Motor neuron (in vitro differentiated cells): ENCODE measurements around the gene MINDY4. TPM values are rescaled to one million over a fixed set of nuclear protein-coding genes. Genes with fewer than 3 reads are reported as not detected.
A peak's percentile ranks its signal among the peaks of the same experiment; 100 is the strongest.

ENCODE experiments used
- ATAC-seq, 8 experiments: fragments of 200-7000 bp; cut with Tn5 transposase; replicated peaks in 6 of 8; 2 replicates each; pipeline ENCODE4 v1.8.0; 2021; ENCODE audit warnings: mild to moderate bottlenecking in 8 of 8, moderate library complexity in 8 of 8
- H3K27ac ChIP-seq, 2 donors: fragments of 250-450 bp; sonication (Bioruptor Pico); 2 replicates each; pipeline ENCODE4 v1.9.0; 2021; ENCODE audit warnings: antibody characterized with exemption in 2 of 2, mild to moderate bottlenecking in 2 of 2, moderate library complexity in 1 of 2
- H3K4me1 ChIP-seq, 2 donors: fragments of 250-450 bp; sonication (Bioruptor Pico); replicated peaks in 1 of 2; 2 replicates each; pipeline ENCODE4 v1.6.1; 2021; ENCODE audit warnings: antibody characterized with exemption in 2 of 2, mild to moderate bottlenecking in 2 of 2, moderate library complexity in 1 of 2
- H3K4me3 ChIP-seq, 5 donors: fragments of 250-450 bp; sonication (Bioruptor Pico); 2 replicates each; pipeline ENCODE4 v1.9.0; 2021; ENCODE audit warnings: antibody characterized with exemption in 5 of 5, mild to moderate bottlenecking in 5 of 5, moderate library complexity in 4 of 5
- whole genome bisulfite sequencing, 10 experiments: fragments of 450-650 bp; shearing (Covaris generic); methylation state at CpG; one replicate each; pipeline ENCODE4 v1.0.0; 2022; 5-methylcytosine and 5-hydroxymethylcytosine counted together
- in situ Hi-C, 9 experiments: fragments of 400-800 bp; cut with MboI; loops; one replicate each; pipeline ENCODE4 v1.15.0; 2021; ENCODE audit warnings: low sequenced_read_pairs in 9 of 9, low pct_unique_long_range_greater_than_20kb in 2 of 9; ENCODE audit not compliant: unreplicated experiment in 9 of 9
- total RNA-seq, 8 experiments: library from RNA; unstranded; fragments of 300-600 nt; gene quantifications; 2 replicates each; pipeline versions ENCODE4 v1.2.3 to v1.2.4, GENCODE V29; 2022

Gene MINDY4
- total RNA-seq, 8 experiments from 2014 or later: 2.5 to 12.3 (median 4.6) TPM

DNA sequence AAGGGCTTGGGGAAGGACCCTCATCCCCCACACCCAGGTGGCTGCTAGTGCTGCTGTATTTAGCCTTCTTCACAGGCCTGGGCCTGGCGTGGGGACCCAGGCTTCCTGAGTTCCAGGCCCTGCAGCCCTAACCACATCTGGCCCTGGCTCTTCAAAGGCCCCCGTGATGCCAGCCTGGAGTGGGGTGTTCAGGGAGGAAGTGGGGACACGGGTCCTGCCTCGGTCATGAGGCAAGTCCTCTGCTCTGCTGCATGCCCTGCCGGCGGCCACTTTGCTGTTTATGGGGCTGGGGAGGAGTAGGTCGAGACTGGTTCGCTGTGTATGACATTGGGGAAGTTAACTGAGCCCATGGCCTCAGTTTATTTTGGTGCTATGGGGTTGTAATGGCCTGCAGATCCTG, 131.9 kb downstream of the MINDY4 start:
- Histone ChIP-seq H3K4me3 (no peak overlapping the region), H3K4me1 (no peaks in the 10 kb centered on the region), H3K27ac (no peak overlapping the region)
- in situ Hi-C loops: no loop called here
- ATAC-seq: no peak
- WGBS, 10 experiments: 83% methylated on average over 1 of the region's 8 CpGs; no CpG with 5 or more reads in 9 of the 10 experiments

DNA sequence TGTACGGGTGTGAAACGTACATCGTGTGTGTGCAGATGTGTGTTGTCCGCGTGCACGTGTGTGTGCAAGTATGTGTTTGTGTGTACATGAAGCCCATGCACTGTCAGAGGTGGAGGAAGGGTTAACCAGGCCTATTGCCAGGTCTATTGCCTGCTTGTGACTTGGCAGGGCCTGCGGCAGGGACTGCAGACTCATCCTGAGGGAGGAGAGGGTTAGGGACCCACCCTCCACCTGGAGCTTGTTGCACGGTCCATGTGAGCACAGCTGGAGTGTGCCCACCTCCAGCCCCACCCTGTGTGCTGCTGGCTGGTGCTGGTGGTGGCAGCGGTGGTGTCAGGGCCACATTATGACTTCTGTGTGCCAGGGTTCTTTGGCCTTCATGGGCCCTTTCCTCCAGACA, 133.3 kb downstream of the MINDY4 start:
- peak in 1 of 8 experiments; percentile 39 for ATAC-seq
- Histone ChIP-seq H3K4me3 (no peak overlapping the region), H3K27ac (no peak overlapping the region), H3K4me1 (no peaks in the 10 kb centered on the region)
- 50 to 96% (median 87%) methylated on average over 2 to 5 of the region's 9 CpGs; no CpG with 5 or more reads in 7 of the 10 experiments for WGBS, 10 experiments
- in situ Hi-C loops: no loop called here

DNA sequence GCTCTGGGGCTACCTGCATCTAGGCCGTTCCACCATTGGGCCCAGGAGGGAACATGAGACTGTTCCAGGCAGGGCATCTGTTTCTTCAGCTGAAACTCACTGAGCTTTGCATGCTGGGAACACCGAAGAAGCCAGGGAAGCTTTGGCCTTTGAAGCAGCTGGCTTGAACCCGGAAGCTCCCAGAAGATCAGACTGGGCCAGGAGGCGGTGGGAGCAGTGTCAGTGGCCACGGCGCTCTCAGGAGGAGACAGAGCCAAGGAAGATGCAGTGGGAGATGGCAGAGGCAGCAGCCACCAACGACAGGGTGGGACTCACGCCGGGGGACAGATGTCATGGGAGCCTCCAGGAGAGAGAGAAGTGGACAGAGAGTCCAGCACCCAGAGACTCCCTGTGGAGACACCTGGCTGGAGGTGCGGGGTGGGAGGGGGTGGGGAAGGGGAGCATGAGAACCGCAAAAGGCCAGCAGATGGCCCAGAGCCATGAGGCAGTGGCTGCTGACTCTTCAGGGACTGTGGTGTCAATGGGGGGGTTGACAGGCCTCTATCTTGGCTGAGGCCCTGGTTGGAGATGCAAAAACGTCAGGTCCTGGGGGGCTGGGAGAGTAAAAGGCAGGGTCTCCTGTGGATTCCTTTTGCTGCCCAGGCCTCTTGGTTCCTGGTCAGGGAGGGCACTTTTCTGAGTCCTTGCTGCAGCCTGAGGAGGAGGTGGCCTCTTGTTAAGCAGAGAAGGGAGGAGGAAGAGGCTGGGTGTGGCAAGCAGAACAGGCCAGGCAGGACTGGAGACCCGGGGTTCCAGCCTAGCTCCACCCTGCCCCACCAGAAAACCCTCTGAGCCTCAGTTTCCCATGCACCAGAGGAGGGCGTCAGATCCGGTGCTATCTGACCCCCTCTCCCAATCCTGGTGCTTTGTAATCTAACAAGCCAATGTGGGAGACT, 134.1 kb downstream of the MINDY4 start:
- 60 to 88% (median 78%) methylated on average over 1 to 5 of the region's 15 CpGs; no CpG with 5 or more reads in 5 of the 10 experiments for WGBS, 10 experiments
- ATAC-seq: peak in 2 of 8 experiments; percentile 50 to 59
- Histone ChIP-seq H3K4me1 (no peaks in the 10 kb centered on the region), H3K4me3 (no peak overlapping the region), H3K27ac (no peak overlapping the region)
- in situ Hi-C loops: no loop called here

DNA sequence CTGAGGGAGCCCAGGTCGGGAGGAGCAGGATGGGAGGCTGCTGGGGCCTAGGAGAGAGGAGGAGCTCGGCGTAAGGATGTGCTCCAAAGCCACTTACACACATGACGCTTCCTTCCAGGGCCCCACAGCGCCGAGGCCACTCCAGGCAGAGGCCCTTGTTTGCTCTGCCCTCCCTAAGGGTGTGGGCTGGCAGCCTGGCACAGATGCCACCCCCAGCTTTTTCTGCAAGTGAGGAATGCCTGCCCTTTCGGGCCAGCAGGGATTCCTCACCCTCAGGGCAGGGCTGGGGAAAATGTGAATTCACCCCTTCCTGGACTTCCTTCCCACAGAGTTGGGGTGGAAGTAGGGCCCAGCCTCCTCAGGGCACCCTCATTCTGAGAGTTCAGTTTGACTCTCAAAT, 134.8 kb downstream of the MINDY4 start:
- in situ Hi-C loops: no loop called here
- Histone ChIP-seq H3K4me1 (no peaks in the 10 kb centered on the region), H3K4me3 (no peak overlapping the region), H3K27ac (no peak overlapping the region)
- ATAC-seq: peak in 3 of 8 experiments; percentile 17 to 40 (median 26)
- 0 to 70% methylated on average over 1 to 2 of the region's 7 CpGs; no CpG with 5 or more reads in 8 of the 10 experiments for WGBS, 10 experiments

DNA sequence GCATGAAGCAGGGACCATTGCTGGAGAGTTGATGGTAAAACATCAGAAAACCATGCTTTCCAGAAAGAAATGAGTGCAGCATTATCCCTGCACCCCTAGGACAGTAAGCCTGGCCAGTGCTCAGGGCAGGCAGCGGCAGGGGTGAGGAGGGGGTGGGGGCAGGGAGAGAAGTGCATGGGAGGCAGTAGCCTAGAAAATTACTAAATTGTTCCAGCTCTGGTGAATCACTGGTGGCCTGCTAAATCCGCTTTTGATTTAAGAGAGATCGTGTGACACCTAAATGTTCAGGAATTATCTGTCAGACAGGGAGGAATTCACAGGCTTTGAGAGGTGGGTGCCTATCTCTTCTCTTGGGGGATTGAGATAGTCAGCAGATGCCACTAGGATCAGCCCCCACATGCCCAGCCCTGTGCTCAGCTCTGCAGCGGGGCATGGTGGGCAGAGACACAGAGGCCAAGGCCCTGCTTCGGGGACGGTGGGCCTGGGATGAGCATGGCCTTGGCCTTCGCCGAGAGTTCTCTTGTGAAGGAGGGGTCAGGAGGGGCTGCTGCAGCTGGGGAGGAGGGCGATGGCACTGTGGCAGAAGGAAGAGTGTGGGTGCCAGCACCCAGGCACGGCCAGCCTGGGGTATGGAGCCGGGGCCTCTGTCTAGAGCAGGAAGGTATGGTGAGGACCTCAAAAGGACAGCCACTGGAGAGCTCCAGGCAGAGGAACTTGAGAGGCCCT, 135.5 kb downstream of the MINDY4 start:
- Histone ChIP-seq H3K4me3 (no peak overlapping the region), H3K4me1 (peaks cover 2 to 5% of the 10 kb centered on the region in 2 donors), H3K27ac (no peak overlapping the region)
- WGBS, 10 experiments: 68 to 80% methylated on average over 2 to 5 of the region's 11 CpGs; no CpG with 5 or more reads in 8 of the 10 experiments
- in situ Hi-C loops: no loop called here
- peak in 6 of 8 experiments; percentile 14 to 66 (median 60) for ATAC-seq

DNA sequence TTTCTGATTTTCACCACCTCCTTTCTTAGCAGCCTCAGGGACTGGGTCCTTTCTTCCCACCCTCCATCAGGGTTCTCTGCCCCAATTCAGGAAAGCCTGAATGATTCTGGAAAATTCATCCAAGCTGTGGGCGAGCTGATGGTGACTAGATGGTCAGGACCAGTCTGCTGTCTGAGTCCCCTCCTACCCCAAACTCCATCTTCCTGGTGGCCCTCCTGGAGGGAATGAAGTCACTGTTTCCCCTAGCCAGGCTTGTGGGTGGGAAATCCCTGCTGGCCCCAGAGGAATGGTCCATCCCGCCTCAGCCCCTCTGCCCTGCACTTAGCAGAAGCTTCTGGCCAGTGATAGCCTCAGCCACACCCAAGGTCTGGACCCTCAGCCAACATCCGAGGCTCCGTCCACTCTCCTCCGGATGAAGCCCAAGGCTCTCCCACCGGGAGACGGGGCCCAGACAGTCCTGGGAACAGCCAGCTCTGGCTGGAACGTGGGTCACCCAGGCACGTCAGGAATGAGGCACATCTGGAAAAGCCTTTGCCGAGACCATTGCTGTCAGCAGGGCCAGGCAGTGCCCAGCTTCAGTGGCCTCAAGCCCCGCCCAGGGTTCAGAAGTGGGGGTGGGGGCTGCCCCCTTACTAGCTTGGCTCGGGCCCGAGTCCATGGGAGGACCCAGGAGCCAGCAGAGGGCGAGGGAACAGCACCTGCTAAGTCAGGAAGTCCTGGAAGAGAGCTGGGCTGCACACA, 136.5 kb downstream of the MINDY4 start:
- Histone ChIP-seq H3K4me1 (peaks cover 2 to 8% of the 10 kb centered on the region in 2 donors), H3K4me3 (no peak overlapping the region), H3K27ac (no peak overlapping the region)
- ATAC-seq: no peak
- 40 to 100% (median 98%) methylated on average over 1 to 8 of the region's 14 CpGs; no CpG with 5 or more reads in 7 of the 10 experiments for WGBS, 10 experiments
- in situ Hi-C loops: no loop called here

DNA sequence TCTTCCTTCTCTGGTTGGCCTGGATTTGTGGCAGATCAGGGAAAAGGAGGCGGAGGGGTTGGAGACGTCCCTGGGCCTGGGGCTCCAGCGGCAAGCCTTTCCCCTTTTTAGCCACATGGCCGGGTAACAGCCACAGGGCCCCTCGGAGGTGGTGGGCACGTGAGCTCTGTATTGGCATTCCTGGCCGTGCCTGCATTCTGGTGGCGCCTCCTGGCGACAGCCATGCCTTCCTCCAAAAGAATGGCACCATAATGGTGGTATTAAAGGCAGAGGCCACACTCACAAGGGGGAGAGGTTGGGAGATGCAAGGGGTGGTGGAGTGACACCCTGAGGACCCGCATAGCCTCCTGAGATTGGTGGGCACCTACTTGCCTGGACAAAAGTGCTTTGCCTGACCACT, 137.5 kb downstream of the MINDY4 start:
- Histone ChIP-seq H3K4me3 (no peak overlapping the region), H3K4me1 (peaks cover 2 to 10% of the 10 kb centered on the region in 2 donors), H3K27ac (no peak overlapping the region)
- in situ Hi-C loops: no loop called here
- WGBS, 10 experiments: 85% methylated on average over 4 of the region's 10 CpGs; no CpG with 5 or more reads in 9 of the 10 experiments
- ATAC-seq: peak in 1 of 8 experiments; percentile 6

DNA sequence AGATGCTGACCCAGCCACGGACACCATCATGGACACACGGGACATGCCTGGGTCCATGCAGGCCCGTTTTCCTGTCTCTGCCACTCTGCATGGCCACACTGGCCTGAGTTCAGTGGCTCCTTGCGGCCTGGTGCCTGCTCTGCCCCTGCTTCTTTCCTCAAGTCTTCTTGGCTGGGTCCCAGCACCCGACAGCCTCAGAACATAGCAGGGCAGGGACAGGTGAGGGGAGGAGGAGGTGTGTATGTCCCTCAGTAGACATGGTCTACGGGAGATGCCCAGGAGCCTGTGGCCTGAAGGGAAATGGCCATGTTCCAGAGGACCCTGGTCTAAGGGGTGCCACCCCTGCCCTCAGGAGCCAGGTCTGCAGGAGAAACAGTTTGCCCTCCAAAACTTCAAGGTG, 138.2 kb downstream of the MINDY4 start:
- 80 to 100% (median 91%) methylated on average over 1 to 5 of the region's 6 CpGs; no CpG with 5 or more reads in 6 of the 10 experiments for WGBS, 10 experiments
- Histone ChIP-seq H3K4me1 (peaks cover 2 to 10% of the 10 kb centered on the region in 2 donors), H3K27ac (no peak overlapping the region), H3K4me3 (no peak overlapping the region)
- in situ Hi-C loops: no loop called here
- no peak for ATAC-seq

DNA sequence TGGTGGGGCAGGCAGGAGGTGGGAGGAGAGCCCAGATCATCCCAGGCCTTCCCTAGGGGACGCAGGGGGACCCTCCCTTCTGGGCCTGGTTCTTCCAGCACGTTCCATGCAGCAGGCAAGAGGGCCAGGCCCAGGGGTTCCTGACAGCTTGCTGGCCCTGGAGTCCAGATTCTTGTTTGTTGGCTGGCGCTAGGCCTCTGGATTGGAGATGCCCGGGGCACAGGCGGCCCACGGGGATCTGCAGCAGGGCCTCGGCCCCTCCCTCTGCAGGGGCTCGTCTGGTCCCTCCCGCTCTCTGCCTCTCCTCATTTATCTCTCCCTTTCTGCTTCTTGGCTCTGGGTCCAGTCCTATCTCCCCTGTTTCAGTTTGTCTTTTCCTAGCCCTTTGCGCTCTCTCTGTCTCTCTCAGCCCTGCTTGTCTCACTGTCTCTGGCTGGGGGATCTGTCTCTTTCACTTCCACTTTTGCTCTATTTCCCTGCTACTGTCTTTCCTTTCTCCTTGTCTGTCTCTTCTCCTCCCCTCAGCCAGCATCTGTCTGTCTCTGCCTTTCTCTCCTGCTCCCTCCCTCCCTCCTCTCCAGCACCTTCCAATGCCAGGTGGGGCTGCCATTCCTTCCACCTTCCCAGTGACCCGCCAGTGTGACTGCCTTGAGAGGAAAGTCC, 139.3 kb downstream of the MINDY4 start:
- no peak for ATAC-seq
- WGBS, 10 experiments: 50 to 100% (median 90%) methylated on average over 1 to 5 of the region's 11 CpGs; no CpG with 5 or more reads in 3 of the 10 experiments
- H3K27ac ChIP-seq: no peak overlapping the region
- in situ Hi-C loops: no loop called here
- peaks cover 2 to 10% of the 10 kb centered on the region in 2 donors for H3K4me1 ChIP-seq
- H3K4me3 ChIP-seq: no peak overlapping the region

DNA sequence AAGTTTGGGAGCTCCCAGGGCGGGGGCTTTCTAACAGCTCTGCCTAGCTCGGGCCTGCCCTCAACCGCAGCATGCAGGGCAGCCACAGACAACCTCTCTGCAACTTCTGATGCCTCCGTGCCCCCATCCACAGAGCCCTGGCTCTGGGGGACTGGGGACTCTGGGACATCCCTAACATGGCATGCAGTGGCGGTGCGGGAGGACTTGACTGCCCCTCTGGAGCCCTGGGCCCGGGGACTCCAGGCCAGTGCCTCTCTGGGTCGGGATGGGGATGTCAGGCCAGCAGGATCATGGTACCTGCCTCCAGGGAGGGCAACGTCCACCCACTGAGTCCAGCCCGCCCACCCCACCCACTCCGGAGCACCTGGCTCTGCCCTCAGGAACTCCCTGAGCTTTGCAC, 139.9 kb downstream of the MINDY4 start:
- no peak overlapping the region for H3K27ac ChIP-seq
- ATAC-seq: peak in 2 of 8 experiments; percentile 2 to 3
- peaks cover 2 to 10% of the 10 kb centered on the region in 2 donors for H3K4me1 ChIP-seq
- WGBS, 10 experiments: 47 to 100% (median 70%) methylated on average over 1 to 3 of the region's 11 CpGs; no CpG with 5 or more reads in 4 of the 10 experiments
- no peak overlapping the region for H3K4me3 ChIP-seq
- in situ Hi-C loops: no loop called here

DNA sequence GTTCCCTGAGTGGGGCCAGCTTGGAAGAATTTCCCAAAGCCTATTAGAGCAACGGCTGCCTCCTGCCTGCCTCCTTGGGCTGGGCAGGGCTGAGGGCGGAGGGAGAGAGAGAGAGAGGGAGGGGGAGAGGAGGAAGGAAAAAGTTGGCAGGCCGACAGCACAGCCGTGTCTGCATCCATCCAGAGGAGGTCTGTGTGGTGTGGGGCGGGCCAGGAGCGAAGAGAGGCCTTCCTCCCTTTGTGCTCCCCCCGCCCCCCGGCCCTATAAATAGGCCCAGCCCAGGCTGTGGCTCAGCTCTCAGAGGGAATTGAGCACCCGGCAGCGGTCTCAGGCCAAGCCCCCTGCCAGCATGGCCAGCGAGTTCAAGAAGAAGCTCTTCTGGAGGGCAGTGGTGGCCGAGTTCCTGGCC, 140.3 kb downstream of the MINDY4 start, which contains the start of gene AQP1:
TSS of gene AQP1 (plus strand) at position 293 of the 409 bp plus-strand sequence. CDS start at position 350, 57 bp downstream.
- ATAC-seq: peak; percentile 61 to 90 (median 82)
- no peak within 1 kb of the TSS for H3K27ac ChIP-seq

More for the DNA sequence above, 140.3 kb downstream of the MINDY4 start, which contains the start of gene AQP1:
- Histone ChIP-seq H3K4me3 (no peak within 1 kb of the TSS), H3K4me1 (peaks cover 4 to 13% of the 10 kb centered on the region in 2 donors)
- 60 to 67% methylated on average over 1 to 2 of the region's 12 CpGs; no CpG with 5 or more reads in 8 of the 10 experiments for WGBS, 10 experiments
- in situ Hi-C loops: no loop called here
